IPS-20b (cell line): ENCODE results near the gene MLYCD.

ENCODE experiments used
- H3K27ac ChIP-seq: one replicate; pipeline ENCODE4 v1.5.1; 2013; ENCODE audit warnings: low read length
- H3K27me3 ChIP-seq: 2 replicates; pipeline ENCODE4 v1.6.1; 2013; ENCODE audit warnings: mild to moderate bottlenecking, low read length, inconsistent platforms; ENCODE audit not compliant: insufficient read depth
- H3K36me3 ChIP-seq: 2 replicates; pipeline ENCODE4 v1.6.1; 2013; ENCODE audit warnings: low read depth, mild to moderate bottlenecking, inconsistent platforms, low read length, moderate library complexity; ENCODE audit not compliant: insufficient read depth
- H3K4me1 ChIP-seq: 2 replicates; pipeline ENCODE4 v1.6.1; 2013; ENCODE audit warnings: mild to moderate bottlenecking, control low read depth, inconsistent platforms, low read length, moderate library complexity; ENCODE audit not compliant: insufficient read depth
- H3K4me3 ChIP-seq: 2 replicates; pipeline ENCODE4 v1.5.1; 2013; ENCODE audit warnings: mild to moderate bottlenecking, low read length, inconsistent platforms
- H3K9ac ChIP-seq: 2 replicates; pipeline ENCODE4 v1.6.1; 2013; ENCODE audit warnings: low read depth, mild to moderate bottlenecking, inconsistent platforms, low read length, moderate library complexity
- H3K9me3 ChIP-seq: 2 replicates; pipeline ENCODE4 v1.6.1; 2013; ENCODE audit warnings: mild to moderate bottlenecking, low read depth, low read length, inconsistent platforms; ENCODE audit not compliant: insufficient read depth

MLYCD gene

DNA sequence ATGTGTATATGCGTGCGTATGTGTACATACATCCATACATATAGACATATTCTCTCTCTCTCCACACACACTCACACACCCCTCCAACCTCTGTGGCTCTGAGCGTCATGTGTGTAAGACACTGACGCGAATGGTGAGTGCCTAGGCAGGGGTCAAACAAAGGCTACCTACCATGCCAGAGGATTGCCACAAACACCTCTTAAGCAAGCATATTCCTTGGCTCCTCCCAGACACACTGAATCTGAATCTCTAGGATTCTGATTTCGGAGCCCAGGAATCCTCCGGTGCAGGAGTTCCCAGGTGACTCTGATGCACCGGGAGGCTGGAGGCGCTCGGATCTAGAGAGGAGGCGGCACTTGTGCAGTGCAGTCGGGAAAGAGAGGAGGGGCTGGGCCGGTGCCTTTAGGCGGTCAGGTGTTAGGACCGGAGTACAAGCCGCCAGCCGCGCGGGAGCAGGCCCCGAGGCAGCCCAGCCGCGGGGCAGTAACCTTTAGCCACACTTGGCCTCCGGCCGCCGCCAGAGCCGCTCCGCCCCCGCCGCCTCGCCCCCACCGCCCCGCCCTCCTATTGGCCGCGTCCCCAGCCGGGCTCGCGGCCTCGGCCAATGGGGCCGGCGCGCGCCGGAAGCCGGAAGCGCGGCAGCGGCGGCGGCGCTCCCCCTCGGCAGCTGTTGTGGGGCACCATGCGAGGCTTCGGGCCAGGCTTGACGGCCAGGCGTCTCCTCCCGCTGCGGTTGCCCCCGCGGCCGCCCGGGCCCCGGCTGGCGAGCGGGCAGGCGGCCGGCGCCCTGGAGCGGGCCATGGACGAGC, at the start of gene MLYCD:
TSS of gene MLYCD (plus strand) at position 653 of the 809 bp plus-strand sequence. CDS start at position 683, 30 bp downstream.
- peaks cover 19% of the 10 kb centered on the region for H3K27me3 ChIP-seq
- peak within 1 kb of the TSS; percentile 81 for H3K4me3 ChIP-seq
- H3K27ac ChIP-seq: no peak within 1 kb of the TSS
- H3K4me1 ChIP-seq: peaks cover 6% of the 10 kb centered on the region
- H3K36me3 ChIP-seq: no peaks in the 10 kb centered on the region
- H3K9ac ChIP-seq: peak within 1 kb of the TSS; percentile 61; the same call in 1 of the 2 replicates
- H3K9me3 ChIP-seq: no peaks in the 10 kb centered on the region

DNA sequence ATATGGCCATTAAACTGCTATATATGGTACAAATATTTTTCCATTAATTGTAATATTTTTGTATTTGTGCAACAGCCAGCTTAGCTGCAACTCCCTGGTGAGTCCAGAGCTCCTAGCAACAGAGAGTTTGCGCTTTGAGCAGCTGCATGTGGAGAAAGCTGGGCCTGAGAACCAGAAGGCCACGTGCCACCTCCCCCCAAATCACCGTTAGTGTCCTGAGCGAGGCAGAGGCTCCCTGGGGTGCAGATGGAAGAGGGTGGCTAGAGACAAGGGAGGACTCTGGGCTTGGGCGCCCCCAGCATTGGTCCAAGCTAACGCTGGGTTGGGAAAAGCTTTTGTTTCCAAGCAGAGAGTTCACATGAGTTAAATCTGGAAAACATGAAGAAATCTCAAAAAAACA, 49.5 kb upstream of the MLYCD start:
- Histone ChIP-seq H3K4me1 (peaks cover 19% of the 10 kb centered on the region; the same call in 1 of the 2 replicates), H3K4me3 (no peak overlapping the region), H3K9me3 (no peaks in the 10 kb centered on the region), H3K27ac (no peak overlapping the region), H3K9ac (no peak overlapping the region), H3K36me3 (no peaks in the 10 kb centered on the region), H3K27me3 (no peaks in the 10 kb centered on the region)

DNA sequence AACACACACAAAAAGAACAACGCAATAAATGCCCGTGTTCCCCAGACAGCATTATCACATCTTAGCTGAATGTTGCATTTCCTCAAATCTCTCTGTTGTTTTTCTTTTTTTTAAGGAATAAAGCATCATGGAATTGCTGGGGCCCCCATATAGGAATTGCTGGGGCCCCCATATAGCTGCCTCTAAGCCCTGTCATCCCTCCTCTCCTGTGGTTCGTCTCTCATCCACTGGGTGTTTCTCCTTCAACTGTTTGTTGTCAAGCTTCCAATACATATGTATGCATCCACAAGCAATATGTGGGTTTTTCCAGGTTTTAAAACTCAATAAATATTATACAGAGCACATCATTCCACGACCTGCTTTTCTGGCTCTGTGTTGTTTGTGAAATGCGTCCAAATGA, 48.0 kb upstream of the MLYCD start:
- Histone ChIP-seq H3K4me1 (peaks cover 19% of the 10 kb centered on the region; the same call in 1 of the 2 replicates), H3K27me3 (no peaks in the 10 kb centered on the region), H3K36me3 (no peaks in the 10 kb centered on the region), H3K9ac (no peak overlapping the region), H3K9me3 (no peaks in the 10 kb centered on the region), H3K4me3 (no peak overlapping the region), H3K27ac (no peak overlapping the region)

DNA sequence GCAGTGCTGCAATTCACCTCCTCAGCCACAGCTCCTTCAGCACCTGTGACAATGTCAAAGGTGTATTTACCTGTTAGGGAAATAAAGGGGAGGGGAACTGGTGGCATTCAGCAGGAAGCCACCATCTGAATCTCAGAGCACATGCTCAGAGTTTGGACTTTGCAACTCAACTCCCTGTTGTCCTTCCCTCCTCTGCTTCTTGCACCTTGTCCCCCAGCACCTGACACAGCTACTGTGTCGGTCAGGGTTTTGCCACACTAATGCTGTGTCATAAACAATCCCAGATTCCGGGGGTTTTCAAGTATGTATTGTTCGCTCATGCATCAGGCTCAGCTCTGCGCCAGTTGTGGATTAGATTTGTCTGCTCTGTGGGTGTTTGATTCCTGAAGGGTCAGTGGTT, 47.4 kb upstream of the MLYCD start:
- no peaks in the 10 kb centered on the region for H3K36me3 ChIP-seq
- no peak overlapping the region for H3K4me3 ChIP-seq

DNA sequence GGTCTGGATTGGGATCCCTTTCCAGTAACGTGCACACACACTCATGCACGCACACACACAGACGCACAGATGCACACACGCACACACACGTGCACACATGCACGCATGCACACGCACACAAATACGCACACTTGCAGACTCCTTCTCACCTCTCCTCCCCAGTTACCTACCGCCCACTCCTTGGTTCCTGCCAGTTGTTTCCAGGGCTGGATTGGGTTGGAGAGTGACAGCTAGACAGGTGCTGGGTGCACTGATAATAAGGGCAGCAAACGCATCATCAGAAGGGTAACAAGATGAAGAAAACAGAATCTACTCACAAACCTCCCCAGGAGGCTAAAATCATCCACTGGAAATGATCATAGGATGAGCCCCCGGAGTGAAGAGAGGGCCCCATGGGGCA, 46.1 kb upstream of the MLYCD start:
- Histone ChIP-seq H3K9me3 (no peaks in the 10 kb centered on the region), H3K36me3 (no peaks in the 10 kb centered on the region), H3K27me3 (no peaks in the 10 kb centered on the region), H3K27ac (no peak overlapping the region), H3K4me1 (peaks cover 15% of the 10 kb centered on the region; the same call in 1 of the 2 replicates), H3K9ac (no peak overlapping the region), H3K4me3 (no peak overlapping the region)

More for the DNA sequence above, 47.4 kb upstream of the MLYCD start:
- H3K9ac ChIP-seq: no peak overlapping the region
- H3K9me3 ChIP-seq: no peaks in the 10 kb centered on the region
- H3K27me3 ChIP-seq: no peaks in the 10 kb centered on the region
- H3K4me1 ChIP-seq: peaks cover 19% of the 10 kb centered on the region; the same call in 1 of the 2 replicates
- H3K27ac ChIP-seq: no peak overlapping the region

DNA sequence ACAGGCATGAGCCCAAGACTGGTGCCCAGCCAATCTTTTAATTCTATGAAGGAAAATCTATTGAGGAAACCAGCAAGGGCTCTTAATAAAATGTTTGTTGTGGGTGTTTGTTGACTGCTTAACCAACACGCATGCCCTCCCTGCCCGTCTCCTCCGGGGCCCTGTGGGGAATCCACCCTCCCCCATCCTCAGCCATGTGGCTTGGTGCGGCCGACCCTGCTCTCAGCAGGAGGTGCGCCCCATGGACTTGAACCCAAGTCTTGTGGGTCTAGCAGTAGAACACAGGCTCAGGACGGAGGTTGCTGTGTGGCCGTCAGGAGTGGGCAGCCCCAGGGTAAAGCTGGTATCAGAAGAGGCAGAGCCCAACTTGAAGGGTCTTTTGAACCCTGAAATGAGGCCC, 45.1 kb upstream of the MLYCD start:
- H3K9me3 ChIP-seq: no peaks in the 10 kb centered on the region
- no peak overlapping the region for H3K27ac ChIP-seq
- peaks cover 8% of the 10 kb centered on the region; the same call in 1 of the 2 replicates for H3K4me1 ChIP-seq
- H3K9ac ChIP-seq: no peak overlapping the region
- no peaks in the 10 kb centered on the region for H3K36me3 ChIP-seq
- H3K4me3 ChIP-seq: no peak overlapping the region
- H3K27me3 ChIP-seq: no peaks in the 10 kb centered on the region

DNA sequence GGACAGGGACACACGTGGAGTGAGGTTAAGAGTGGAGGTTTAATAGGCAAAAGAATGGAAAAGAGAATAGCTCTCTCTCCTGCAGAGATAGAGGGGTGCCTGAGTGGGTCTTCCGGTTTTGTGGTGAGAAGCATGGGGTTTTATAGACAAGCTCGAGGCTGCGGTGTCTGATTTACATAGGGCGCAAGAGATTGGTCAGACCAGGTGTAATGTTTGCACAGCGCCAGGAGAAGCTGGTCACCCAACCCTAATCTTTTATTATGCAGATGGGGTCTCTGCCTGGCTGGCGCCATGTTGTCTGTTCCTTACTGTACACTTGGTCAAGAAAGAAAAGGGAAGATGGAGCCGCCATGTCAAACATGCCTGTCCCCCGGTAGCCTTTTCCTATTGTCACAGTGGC, 44.5 kb upstream of the MLYCD start:
- Histone ChIP-seq H3K27ac (no peak overlapping the region), H3K36me3 (no peaks in the 10 kb centered on the region), H3K9ac (no peak overlapping the region), H3K4me3 (no peak overlapping the region), H3K4me1 (peaks cover 5% of the 10 kb centered on the region; the same call in 1 of the 2 replicates), H3K27me3 (no peaks in the 10 kb centered on the region), H3K9me3 (no peaks in the 10 kb centered on the region)

DNA sequence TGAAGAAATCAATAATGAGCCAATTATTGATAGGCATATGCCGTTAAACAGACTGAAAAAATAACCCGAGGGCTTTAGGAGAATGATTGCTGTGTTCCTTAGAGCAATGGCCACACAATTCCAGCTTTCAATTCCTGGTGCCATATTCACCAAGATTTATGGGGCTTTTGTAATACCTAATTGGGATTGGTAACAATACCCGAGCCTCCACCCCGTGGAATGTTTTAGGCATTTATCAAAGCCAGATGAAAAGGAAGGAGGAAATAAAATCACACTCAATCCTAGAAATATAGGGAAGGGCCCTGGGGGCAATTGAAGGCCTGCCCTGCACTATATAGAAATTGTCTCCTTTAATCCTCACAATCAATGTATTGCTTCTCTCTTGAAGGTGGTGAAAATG, 42.1 kb upstream of the MLYCD start:
- Histone ChIP-seq H3K4me3 (no peak overlapping the region), H3K27ac (no peak overlapping the region)

DNA sequence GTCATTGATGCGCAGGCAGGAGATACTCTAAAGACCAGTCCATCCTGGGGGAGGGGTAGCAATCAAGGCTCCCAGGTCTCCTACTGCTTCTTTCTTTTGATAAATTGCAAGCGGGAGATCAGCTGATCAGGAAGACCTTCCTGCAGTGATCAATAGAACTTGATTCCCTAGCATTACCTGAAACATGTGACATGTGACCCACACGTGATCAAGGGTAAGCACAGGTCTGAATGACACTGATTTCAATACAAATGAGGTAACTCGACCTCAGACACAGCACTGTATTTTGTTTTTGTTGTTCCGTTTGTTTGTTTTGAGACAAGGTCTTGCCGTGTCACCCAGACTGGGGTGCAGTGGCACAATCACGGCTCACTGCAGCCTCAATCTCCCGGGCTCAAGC, 39.6 kb upstream of the MLYCD start:
- Histone ChIP-seq H3K9me3 (no peaks in the 10 kb centered on the region), H3K4me3 (no peak overlapping the region), H3K27ac (no peak overlapping the region), H3K27me3 (no peaks in the 10 kb centered on the region), H3K36me3 (no peaks in the 10 kb centered on the region), H3K9ac (no peak overlapping the region), H3K4me1 (peaks cover 3% of the 10 kb centered on the region; the same call in 1 of the 2 replicates)

More for the DNA sequence above, 42.1 kb upstream of the MLYCD start:
- H3K27me3 ChIP-seq: no peaks in the 10 kb centered on the region
- H3K4me1 ChIP-seq: peaks cover 3% of the 10 kb centered on the region; the same call in 1 of the 2 replicates
- no peaks in the 10 kb centered on the region for H3K9me3 ChIP-seq
- no peak overlapping the region for H3K9ac ChIP-seq
- no peaks in the 10 kb centered on the region for H3K36me3 ChIP-seq

DNA sequence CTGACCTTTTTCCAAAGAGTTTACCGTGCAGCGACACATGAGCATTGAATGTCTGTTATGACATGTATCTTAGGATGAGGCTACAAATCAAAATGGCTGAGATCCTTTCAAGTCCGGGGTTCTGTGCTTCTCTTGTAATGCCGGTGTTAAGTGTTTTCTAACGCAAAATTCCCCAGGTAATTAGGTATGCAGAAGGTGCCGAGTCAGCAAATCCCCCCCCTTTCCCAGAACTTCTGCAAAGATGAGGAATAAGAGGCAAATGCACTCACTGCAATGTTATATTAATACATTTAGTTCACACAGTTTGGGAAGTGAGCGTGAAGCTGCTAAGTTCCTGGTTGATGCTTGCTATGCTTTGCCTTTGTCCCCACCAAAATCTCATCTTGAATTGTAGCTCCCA, 36.3 kb upstream of the MLYCD start:
- H3K9me3 ChIP-seq: no peaks in the 10 kb centered on the region
- H3K4me3 ChIP-seq: no peak overlapping the region
- H3K36me3 ChIP-seq: no peaks in the 10 kb centered on the region
- H3K27me3 ChIP-seq: no peaks in the 10 kb centered on the region
- H3K27ac ChIP-seq: no peak overlapping the region
- no peak overlapping the region for H3K9ac ChIP-seq
- peaks cover 3% of the 10 kb centered on the region; the same call in 1 of the 2 replicates for H3K4me1 ChIP-seq

DNA sequence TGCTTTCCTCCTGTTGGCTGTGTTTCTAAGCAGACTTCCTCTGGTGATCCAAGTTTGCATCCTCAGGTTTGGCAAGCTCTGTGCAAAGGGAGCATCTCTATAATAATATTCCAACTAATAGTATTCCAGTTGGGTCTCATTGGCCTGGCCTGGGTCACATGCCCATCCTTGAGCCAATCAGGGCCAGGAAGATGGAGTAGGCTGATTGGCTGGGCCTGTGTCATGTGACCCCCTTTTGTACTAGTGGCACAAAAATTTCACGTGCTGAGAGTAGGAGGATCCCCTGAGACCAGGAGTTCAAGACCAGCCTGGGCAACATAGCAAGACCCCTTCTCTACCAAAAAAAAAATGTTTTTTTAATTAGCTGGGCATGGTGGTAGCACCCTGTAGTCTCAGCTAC, 35.2 kb upstream of the MLYCD start:
- Histone ChIP-seq H3K36me3 (no peaks in the 10 kb centered on the region), H3K27me3 (no peaks in the 10 kb centered on the region), H3K4me1 (peaks cover 3% of the 10 kb centered on the region; the same call in 1 of the 2 replicates), H3K9ac (no peak overlapping the region), H3K9me3 (no peaks in the 10 kb centered on the region), H3K4me3 (no peak overlapping the region), H3K27ac (no peak overlapping the region)

DNA sequence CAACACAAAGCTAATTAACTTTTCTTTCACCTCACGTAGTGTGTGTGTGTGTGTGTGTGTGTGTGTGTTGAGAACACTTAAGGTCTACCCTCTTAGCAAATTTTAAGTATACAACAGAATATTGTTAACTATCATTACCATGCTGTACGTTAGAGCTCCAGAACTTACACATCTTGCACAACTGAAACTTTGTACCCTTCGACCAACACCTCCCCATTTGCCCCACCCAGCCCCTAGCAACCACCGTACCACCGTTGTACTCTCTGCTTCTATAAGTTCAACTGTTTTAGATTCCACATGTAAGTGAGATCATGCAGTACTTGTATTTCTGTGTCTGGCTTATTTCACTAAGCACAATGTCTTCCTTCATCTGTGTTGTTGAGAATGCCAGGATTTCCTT, 28.1 kb upstream of the MLYCD start:
- Histone ChIP-seq H3K4me1 (no peaks in the 10 kb centered on the region), H3K9me3 (no peaks in the 10 kb centered on the region), H3K4me3 (no peak overlapping the region), H3K27ac (no peak overlapping the region), H3K36me3 (no peaks in the 10 kb centered on the region), H3K9ac (no peak overlapping the region), H3K27me3 (no peaks in the 10 kb centered on the region)
